GM18526 (cell line): ENCODE measurements around the gene PTPRJ.

Experiments used
- POLR2A ChIP-seq: IDR thresholded peaks from 3 replicates; pipeline ENCODE4 v1.6.1; 2011; ENCODE audit not compliant: insufficient read length; ENCODE audit errors: extremely low read depth

Gene PTPRJ

GRCh38 chr11:47987310-47987709 lies 7.0 kb downstream of the PTPRJ start:
- TF ChIP-seq POLR2A, result no peak

DNA sequence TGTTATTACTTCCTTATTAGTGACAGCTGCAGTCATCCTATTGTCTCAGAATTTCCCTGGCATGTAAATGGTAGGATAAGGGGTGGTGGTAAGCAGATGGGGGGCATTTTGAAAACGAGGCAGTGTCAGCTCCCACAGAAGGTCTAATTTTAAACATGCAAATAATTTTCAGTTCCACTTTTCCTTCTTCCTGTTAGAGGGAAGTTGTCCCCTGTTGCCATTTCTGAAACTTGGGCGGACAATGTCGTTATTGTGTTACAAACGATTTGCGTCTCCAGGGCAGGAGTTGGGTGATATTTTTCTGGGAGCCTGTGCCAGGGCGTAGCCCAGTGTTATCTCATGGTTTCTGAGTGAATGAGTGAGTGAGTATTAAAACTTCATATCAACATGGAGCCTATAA lies 7.4 kb downstream of the PTPRJ start:
- no peak for TF ChIP-seq POLR2A

GRCh38 chr11:47989779-47990178 lies 9.4 kb downstream of the PTPRJ start:
- no peak for TF ChIP-seq POLR2A

DNA sequence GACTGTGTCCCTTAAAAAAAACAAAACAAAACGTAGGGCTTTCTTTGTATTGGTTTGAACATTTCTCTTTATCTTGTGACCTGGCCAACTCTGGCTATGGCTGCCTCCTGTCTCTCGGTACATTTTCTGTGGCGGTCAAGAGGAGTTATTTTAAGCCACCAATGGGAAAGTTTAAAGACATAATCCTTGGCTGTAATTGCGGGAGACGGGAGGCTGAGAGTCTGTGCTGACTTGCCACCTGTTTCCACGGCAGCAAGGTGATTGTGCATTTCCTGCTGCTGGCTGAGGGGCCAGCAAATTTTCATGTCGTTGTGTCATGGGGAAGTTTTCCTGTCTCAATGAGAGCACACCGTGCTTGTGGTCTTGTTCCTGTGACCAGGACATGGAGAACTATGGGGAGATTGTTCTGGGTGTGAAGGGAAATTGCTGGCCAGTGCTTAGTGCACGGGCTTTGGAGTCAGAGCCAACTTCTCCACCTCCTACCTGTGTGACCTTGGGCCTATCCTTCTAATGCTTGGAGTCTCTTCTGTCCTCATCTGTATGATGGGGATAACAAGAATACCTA lies 11.0 kb downstream of the PTPRJ start:
- no peak for TF ChIP-seq POLR2A

DNA sequence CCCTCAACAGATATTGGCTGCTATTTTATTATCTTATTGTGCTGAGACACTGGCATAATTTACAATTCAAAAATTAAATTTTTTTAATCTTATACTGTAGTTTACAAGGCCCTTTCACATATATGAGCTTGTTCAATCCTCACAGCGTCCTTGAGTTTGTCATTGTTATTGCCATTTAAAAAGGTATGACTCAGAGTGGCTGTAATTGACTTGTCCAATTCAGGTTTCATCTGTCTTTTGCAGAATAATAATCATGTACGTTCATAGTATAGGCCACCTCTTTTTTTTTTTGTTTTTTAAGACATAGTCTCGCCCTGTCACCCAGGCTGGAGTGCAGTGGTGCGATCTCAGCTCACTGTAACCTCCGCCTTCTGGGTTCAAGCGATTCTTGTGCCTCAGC lies 11.5 kb downstream of the PTPRJ start:
- TF ChIP-seq POLR2A, result no peak

DNA sequence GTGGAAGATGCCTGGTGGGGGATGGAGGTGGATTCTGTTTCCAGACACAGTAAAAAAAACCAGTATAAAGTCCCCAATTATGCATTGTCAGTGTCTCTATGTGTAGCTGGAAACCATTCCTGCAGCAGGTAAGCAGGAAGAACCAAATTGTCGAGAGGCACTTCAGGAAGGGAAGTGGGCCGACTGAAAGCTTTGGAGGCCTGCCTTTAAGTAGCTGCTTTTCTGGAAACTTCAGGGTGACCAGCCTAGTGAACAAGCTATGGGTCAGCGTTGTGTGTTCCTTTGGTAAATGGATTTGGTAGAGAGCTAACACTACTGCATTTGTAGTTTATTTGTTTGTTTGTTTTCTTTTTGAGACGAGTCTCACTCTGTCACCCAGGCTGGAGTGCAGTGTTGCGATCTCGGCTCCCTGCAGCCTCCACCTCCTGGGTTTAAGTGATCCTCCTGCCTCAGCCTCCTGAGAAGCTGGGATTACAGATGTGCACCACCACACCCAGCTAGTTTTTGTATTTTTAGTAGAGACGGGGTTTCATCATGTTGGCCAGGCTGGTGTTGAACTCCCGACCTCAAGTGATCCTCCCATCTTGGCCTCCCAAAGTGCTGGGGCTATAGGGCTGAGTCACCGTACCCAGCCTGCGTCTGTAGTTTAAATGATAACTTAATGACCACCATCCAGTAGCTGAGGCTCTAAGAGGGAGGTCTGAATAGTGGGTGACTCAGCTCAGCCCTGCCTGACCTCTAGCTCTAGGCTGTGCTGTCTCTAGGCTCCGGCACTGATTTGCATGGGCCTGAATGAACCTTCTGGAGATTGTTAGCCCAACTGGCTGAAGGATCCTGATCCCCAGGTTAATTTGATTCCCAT lies 12.8 kb downstream of the PTPRJ start:
- TF ChIP-seq POLR2A, result no peak

DNA sequence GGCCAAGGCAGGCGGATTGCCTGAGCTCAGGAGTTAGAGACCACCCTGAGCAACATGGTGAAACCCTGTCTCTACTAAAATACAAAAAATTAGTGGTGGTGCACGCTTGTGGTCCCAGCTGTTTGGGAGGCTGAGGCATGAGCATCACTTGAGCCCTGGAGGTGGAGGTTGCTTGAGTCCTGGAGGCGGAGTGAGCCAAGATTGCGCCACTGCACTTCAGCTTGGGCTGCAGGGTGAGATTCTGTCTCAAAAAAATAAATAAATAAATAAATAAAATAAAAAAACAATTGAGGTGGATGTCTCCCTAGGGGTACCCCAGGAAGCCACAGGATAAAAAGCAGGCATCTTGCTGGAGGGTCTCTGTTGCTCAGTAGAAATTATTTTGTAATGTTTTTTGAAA lies 14.1 kb downstream of the PTPRJ start:
- TF ChIP-seq POLR2A, result no peak

DNA sequence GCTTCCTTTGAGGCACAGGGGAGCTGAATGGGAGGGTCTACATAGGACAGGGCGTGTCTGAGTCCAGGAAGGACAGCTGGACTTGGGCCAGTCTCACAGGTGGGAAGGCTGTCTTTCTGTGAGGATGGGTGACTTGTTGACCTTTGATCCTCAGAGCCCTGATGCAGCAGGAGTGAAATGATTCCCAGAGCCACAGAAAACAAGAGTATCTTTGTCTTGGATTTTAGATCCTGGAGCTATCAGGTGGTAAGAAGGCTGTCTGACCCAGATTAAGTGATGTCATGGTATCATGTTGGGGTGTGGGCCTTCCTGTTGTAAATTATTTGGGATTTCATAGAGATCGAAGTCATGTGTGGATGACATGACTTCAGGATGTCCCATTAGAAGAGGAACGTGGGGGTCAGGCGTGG lies 15.0 kb downstream of the PTPRJ start:
- TF ChIP-seq POLR2A, result no peak

DNA sequence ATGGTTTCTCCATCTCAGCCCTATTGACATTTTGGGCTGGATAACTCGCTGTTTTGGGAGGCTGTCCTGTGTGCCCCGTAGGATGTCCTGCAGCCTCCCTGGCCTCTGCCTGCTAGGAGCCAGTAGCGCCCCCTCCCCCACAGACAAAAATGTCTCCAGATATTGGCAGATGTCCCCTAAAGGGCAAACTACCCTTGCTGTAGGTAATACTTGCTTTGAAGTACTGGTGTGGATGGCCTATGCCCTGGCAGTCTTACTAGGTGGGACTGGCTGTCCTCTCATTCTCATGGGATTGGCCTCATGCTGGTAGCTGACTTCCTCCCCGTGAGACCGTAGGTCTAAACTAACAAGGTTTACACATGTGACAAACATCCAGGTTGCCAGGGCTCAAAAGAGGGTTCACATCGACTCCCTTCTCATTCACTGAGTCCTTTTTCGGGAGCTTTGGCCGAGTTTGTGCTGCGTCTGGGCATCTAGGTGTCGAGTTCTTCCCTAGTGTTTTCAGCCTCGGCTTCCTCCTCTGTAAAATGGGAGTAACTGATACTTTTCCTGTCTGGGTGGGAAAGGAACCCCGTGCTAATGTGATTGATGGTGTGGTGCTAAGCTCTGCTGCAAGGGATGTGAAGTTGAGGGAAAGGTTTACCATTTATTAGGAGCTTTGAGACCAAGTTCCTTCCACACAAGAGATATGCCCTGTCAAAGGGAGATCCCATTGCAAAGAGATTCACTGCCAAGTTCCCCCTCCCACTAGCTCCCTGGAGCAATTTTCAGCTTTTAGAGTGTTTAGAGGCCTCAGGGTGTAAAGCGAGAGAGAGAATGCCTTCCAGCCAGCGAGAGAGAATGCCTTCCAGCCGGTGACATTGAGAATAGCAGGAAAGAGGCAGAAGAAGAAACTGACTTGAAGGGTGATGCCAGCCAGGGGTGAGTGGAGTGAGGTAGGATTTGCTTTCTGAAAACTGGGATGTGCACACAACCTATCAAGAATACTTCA lies 17.0 kb downstream of the PTPRJ start:
- no peak for TF ChIP-seq POLR2A

DNA sequence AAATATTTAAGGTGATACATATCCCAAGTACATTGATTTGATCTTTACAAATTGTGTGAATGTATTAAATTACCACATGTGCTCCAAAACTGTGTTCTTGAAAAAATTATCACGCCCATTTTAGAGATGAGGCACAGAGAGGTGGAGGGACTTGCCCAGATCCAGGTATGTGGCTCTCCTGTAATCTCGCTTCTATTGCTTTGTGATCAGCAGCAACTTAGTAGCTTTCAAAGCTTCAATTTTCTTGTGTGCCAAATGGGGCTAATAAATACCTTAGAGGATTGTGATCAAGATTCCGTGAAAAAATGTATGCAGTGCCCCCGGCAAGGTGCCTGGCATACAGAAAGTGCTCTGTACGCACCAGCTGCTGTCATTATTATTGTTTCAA lies 18.0 kb downstream of the PTPRJ start:
- TF ChIP-seq POLR2A, result no peak

GRCh38 chr11:47998733-47999359 lies 18.5 kb downstream of the PTPRJ start:
- no peak for TF ChIP-seq POLR2A

GRCh38 chr11:48000432-48000831 lies 20.1 kb downstream of the PTPRJ start:
- no peak for TF ChIP-seq POLR2A

DNA sequence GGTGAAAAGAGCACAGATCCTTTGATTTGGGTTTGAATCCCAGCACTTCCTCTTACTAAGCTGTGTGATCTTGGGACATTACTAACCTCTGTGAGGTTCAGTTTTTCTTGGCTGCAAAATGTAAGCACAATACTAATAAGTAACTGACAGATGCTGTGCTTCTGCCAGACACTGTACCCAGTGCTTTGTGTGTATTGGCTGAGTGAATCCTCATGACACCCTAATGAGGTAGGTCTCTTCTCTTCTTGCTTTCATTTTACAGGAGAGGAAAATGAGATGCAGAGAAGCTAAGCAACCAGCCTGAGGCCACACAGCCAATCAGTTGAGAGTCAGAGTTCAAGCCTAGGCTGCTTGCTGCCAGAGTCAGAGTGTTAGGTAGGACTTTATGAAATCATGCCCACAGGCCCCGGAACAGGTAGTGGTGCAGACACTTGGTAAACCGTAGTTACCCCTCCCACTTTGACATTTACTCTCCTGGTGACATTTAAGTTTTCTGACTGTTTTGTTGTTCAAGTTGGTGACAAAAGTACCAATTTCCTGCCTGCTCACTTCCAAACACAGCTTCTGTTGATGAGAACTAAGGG lies 21.2 kb downstream of the PTPRJ start:
- no peak for TF ChIP-seq POLR2A

DNA sequence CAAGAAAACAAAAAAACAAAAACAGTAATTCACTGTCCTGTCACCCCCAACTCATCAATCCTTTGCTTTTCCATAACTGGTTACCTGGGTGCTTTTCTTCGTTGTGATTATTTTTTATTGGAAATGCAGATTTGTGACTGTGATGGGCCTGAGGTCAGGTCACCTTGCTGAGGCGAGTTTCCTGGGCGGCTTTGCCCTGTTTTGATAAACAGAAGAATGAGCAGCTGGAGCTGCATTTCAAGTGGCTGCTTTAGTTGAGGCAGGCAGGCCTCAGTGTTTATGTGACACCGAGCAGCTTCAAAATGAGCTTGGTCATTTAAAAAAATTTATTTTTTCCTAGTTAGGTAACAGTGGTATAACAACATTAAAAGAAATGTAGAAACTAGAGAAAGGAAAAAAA lies 22.2 kb downstream of the PTPRJ start:
- TF ChIP-seq POLR2A, result no peak

DNA sequence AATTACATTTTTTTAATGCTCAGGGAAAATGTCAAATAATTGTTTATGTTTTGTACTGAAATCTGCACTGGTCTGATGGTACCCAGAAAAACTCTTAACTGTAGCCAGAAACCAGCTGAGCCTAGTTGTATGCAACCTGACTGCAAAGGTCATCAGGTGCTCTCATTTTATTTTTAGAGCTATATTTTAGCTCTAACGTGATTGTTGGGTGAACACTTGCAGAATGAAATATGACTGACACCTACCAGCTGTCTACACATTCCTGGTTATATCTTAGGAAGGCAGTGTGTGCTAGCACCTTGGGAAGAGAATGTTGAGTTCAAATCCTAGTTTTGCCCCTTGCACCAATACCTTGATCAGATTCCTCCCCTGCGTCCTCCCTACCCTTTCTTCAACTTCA lies 23.6 kb downstream of the PTPRJ start:
- no peak for TF ChIP-seq POLR2A
